Tibial artery (tissue), 4 donors: ENCODE measurements around the gene TMEM178A.
A peak's percentile ranks its signal among the peaks of the same experiment; 100 is the strongest.
"Not testable (repeated sequence)": the region's sequence is repeated elsewhere in the genome, so short reads cannot be mapped to it uniquely, and the experiment has no call there.

Experiments
- DNase-seq, 2 donors: peaks; one replicate each; pipeline ENCODE4 v3.0.0-alpha.2; 2019
- H3K27ac ChIP-seq, 2 donors: fragments of 200-600 bp; sonication (generic) in 1 of 2; 1 replicate in 1 of 2; 2 replicates in 1 of 2; pipeline ENCODE4 v1.5.1; 2018 to 2019; ENCODE audit warnings: mild to moderate bottlenecking in 1 of 2
- H3K27me3 ChIP-seq, 2 donors: fragments of 200-600 bp; sonication (generic) in 1 of 2; one replicate each; pipeline versions ENCODE4 v1.5.1 to v1.6.0; 2016 to 2019
- H3K36me3 ChIP-seq, 3 donors: fragments of 200-600 bp; sonication (generic) in 2 of 3; one replicate each; pipeline ENCODE4 v1.5.1; 2016 to 2019; ENCODE audit warnings: mild to moderate bottlenecking in 2 of 3
- H3K4me1 ChIP-seq, 4 donors: fragments of 200-600 bp; sonication (generic) in 2 of 4; 1 replicate in 3 of 4; 2 replicates in 1 of 4; pipeline ENCODE4 v1.5.1; 2016 to 2019
- H3K4me3 ChIP-seq, 2 donors: fragments of 200-600 bp; sonication (generic) in 1 of 2; 1 replicate in 1 of 2; 2 replicates in 1 of 2; pipeline ENCODE4 v1.5.1; 2018 to 2019; ENCODE audit warnings: mild to moderate bottlenecking in 2 of 2
- H3K9me3 ChIP-seq, 3 donors: fragments of 200-600 bp; sonication (generic) in 1 of 3; one replicate each; pipeline ENCODE4 v1.5.1; 2016 to 2019
- CTCF ChIP-seq, 2 experiments: fragments of 200-600 bp in 1 of 2; fragments of 450-650 bp in 1 of 2; IDR thresholded peaks; one replicate each; pipeline ENCODE4 v1.5.1; 2017 to 2019; ENCODE audit warnings: antibody characterized with exemption in 2 of 2, mild to moderate bottlenecking in 1 of 2, moderate library complexity in 1 of 2
- intact Hi-C: fragments of 100-400 bp; cut with DNase I; formaldehyde crosslinking; loops from one replicate; pipeline ENCODE4 v1.15.0; 2023; ENCODE audit warnings: low total_unique reads

TMEM178A gene

GRCh38 chr2:39622860-39623259, 42.9 kb upstream of the TMEM178A start:
- Histone ChIP-seq H3K27ac (no peak overlapping the region), H3K4me3 (no peak overlapping the region), H3K36me3 (no peaks in the 10 kb centered on the region), H3K9me3 (no peaks in the 10 kb centered on the region), H3K27me3 (no peaks in the 10 kb centered on the region), H3K4me1 (peaks cover 0 to 20% (median 7%) of the 10 kb centered on the region in 4 donors)
- intact Hi-C loops = no loop called here
- TF ChIP-seq CTCF (IDR thresholded peaks at IDR 0.05) = no peak
- no peak for DNase-seq

GRCh38 chr2:39623917-39624316, 41.8 kb upstream of the TMEM178A start:
- DNase-seq = peak in 1 of 2 donors; percentile 32
- Histone ChIP-seq H3K4me1 (peaks cover 0 to 20% (median 7%) of the 10 kb centered on the region in 4 donors), H3K9me3 (no peaks in the 10 kb centered on the region), H3K27me3 (no peaks in the 10 kb centered on the region), H3K27ac (no peak overlapping the region), H3K4me3 (no peak overlapping the region), H3K36me3 (no peaks in the 10 kb centered on the region)
- no peak for TF ChIP-seq CTCF (IDR thresholded peaks at IDR 0.05)
- intact Hi-C loops = no loop called here

GRCh38 chr2:39625193-39625926, 40.4 kb upstream of the TMEM178A start:
- H3K27ac ChIP-seq = no peak overlapping the region
- H3K4me3 ChIP-seq = no peak overlapping the region
- TF ChIP-seq CTCF (IDR thresholded peaks at IDR 0.05) = no peak
- H3K4me1 ChIP-seq = peaks cover 0 to 13% (median 5%) of the 10 kb centered on the region in 4 donors
- intact Hi-C loops = no loop called here
- H3K9me3 ChIP-seq = no peaks in the 10 kb centered on the region
- no peaks in the 10 kb centered on the region for H3K36me3 ChIP-seq
- no peak for DNase-seq
- H3K27me3 ChIP-seq = no peaks in the 10 kb centered on the region

DNA sequence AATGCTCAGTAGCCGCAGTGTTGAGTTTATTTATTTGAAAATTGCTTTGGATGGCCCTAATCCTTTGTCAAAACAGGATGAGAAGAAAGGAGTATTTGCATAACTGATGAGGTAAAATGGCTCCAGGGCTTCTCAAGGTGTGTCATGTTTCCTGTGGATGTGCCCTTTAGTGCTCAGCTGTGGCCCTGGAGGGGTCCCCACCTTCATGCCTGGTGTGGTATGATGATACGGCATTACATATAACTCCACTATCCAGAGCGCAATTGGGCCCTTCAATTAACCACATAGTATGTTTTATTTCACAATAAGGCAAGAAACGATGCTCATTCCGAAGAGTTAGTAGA, 39.8 kb upstream of the TMEM178A start:
- no peak for TF ChIP-seq CTCF (IDR thresholded peaks at IDR 0.05)
- Histone ChIP-seq H3K4me3 (no peak overlapping the region), H3K9me3 (no peaks in the 10 kb centered on the region), H3K27ac (no peak overlapping the region), H3K27me3 (no peaks in the 10 kb centered on the region), H3K36me3 (no peaks in the 10 kb centered on the region), H3K4me1 (peaks cover 0 to 10% (median 4%) of the 10 kb centered on the region in 4 donors)
- no peak for DNase-seq
- intact Hi-C loops = no loop called here

DNA sequence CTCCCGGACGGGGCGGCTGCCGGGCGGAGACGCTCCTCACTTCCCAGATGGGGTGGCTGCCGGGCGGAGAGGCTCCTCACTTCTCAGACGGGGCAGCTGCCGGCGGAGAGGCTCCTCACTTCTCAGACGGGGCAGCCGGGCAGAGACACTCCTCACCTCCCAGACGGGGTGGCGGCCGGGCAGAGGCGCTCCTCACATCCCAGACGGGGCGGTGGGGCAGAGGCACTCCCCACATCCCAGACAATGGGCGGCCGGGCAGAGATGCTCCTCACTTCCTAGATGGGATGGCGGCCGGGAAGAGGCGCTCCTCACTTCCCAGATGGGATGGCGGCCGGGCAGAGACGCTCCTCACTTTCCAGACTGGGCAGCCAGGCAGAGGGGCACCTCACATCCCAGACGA, 37.4 kb upstream of the TMEM178A start:
- H3K27me3 ChIP-seq, H3K27ac ChIP-seq, H3K36me3 ChIP-seq, H3K4me3 ChIP-seq, intact Hi-C loops, H3K9me3 ChIP-seq, DNase-seq: not testable (repeated sequence)
- H3K4me1 ChIP-seq = peaks cover 0 to 10% (median 4%) of the 10 kb centered on the region in 4 donors

DNA sequence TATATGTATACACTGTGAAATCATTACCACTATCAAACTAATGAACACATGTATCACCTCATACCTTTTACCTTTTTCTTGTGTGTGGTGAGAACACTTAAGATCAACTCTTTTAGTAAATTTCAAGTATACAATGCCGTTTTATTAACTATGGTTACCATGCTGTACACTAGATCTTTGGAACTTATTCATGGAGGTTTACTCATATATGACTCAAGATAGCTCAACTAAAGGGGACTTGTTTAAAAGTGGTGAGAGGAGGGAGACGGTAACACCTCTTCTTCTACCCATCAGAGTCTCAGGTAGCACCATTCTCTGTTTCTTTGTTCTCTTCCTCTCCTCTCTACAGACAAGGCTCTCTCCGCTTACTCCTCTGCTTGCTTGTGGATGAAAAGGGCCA, 36.1 kb upstream of the TMEM178A start:
- no peak for DNase-seq
- H3K4me1 ChIP-seq = no peaks in the 10 kb centered on the region
- no peaks in the 10 kb centered on the region for H3K9me3 ChIP-seq
- H3K4me3 ChIP-seq = no peak overlapping the region
- H3K36me3 ChIP-seq = no peaks in the 10 kb centered on the region
- no peaks in the 10 kb centered on the region for H3K27me3 ChIP-seq
- intact Hi-C loops = no loop called here
- no peak overlapping the region for H3K27ac ChIP-seq
- TF ChIP-seq CTCF (IDR thresholded peaks at IDR 0.05) = no peak
